ENCODE results near the gene TMEM60. TPM values are rescaled to one million over a fixed set of nuclear protein-coding genes. Genes with fewer than 3 reads are reported as not detected.

TMEM60 gene
- total RNA-seq, 4 donors from 2014 or later = 8.9 to 11.3 (median 11.1) TPM; not detected in 1

- no peak for DNase-seq
- Histone ChIP-seq H3K36me3 (no peaks in the 10 kb centered on the region), H3K4me3 (no peak overlapping the region), H3K27me3 (no peaks in the 10 kb centered on the region), H3K4me1 (no peaks in the 10 kb centered on the region), H3K27ac (no peak overlapping the region), H3K9me3 (peaks cover 0 to 14% (median 0%) of the 10 kb centered on the region in 4 donors)
- TF ChIP-seq POLR2A (IDR thresholded peaks at IDR 0.05) = no peak
- no peak for TF ChIP-seq CTCF (IDR thresholded peaks at IDR 0.05)
Observed at GRCh38 chr7:77808517-77808916, 10.3 kb upstream of the TMEM60 start.

DNA sequence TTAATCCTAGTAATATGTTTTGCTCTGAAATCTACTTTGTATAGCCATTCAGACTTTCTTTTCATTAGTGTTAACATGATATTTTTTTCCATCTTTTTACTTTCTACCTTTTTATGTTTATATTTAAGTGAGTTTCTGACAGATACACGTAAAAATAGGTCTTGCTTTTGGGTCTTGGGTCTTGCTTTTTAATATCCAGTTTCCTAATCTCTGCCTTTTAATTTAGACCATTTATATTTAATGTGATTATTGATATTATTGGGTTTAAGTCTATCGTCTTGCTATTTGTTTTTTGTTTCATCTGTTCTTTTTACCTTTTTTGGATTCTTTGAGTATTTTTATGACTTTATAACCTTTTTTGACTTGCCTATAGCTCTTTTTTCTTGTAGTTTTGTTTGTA lies 8.2 kb upstream of the TMEM60 start:
- no peaks in the 10 kb centered on the region for H3K36me3 ChIP-seq
- H3K9me3 ChIP-seq = peaks cover 0 to 14% (median 0%) of the 10 kb centered on the region in 4 donors
- no peaks in the 10 kb centered on the region for H3K27me3 ChIP-seq
- TF ChIP-seq CTCF (IDR thresholded peaks at IDR 0.05) = no peak
- TF ChIP-seq POLR2A (IDR thresholded peaks at IDR 0.05) = no peak
- peaks cover 0 to 8% (median 0%) of the 10 kb centered on the region in 4 donors for H3K4me1 ChIP-seq
- no peak overlapping the region for H3K27ac ChIP-seq
- no peak for DNase-seq
- no peak overlapping the region for H3K4me3 ChIP-seq

GRCh38 chr7:77802557-77803405 lies 4.5 kb upstream of the TMEM60 start:
- H3K9me3 ChIP-seq = peaks cover 0 to 14% (median 0%) of the 10 kb centered on the region in 4 donors
- TF ChIP-seq CTCF (IDR thresholded peaks at IDR 0.05) = no peak
- no peak for TF ChIP-seq POLR2A (IDR thresholded peaks at IDR 0.05)
- H3K4me1 ChIP-seq = peaks cover 0 to 20% (median 5%) of the 10 kb centered on the region in 4 donors
- no peak overlapping the region for H3K4me3 ChIP-seq
- no peaks in the 10 kb centered on the region for H3K36me3 ChIP-seq
- peak overlapping the region in 2 of 4 donors; percentile 17 to 46 for H3K27ac ChIP-seq
- DNase-seq = no peak
- no peaks in the 10 kb centered on the region for H3K27me3 ChIP-seq

- H3K27ac ChIP-seq = peak overlapping the region in 1 of 4 donors; percentile 96
- TF ChIP-seq POLR2A (IDR thresholded peaks at IDR 0.05) = no peak
- TF ChIP-seq CTCF (IDR thresholded peaks at IDR 0.05) = no peak
- no peak for DNase-seq
- H3K9me3 ChIP-seq = no peaks in the 10 kb centered on the region
- peaks cover 0 to 35% (median 10%) of the 10 kb centered on the region in 4 donors for H3K4me1 ChIP-seq
- H3K36me3 ChIP-seq = no peaks in the 10 kb centered on the region
- H3K4me3 ChIP-seq = no peak overlapping the region
- no peaks in the 10 kb centered on the region for H3K27me3 ChIP-seq
Observed at GRCh38 chr7:77800730-77801129, 2.5 kb upstream of the TMEM60 start.

GRCh38 chr7:77800158-77800557 lies 1.9 kb upstream of the TMEM60 start:
- peaks cover 0 to 35% (median 10%) of the 10 kb centered on the region in 4 donors for H3K4me1 ChIP-seq
- H3K27ac ChIP-seq = peak overlapping the region in 1 of 4 donors; percentile 96
- peak overlapping the region in 2 of 4 donors; percentile 9 to 96 for H3K4me3 ChIP-seq
- no peaks in the 10 kb centered on the region for H3K9me3 ChIP-seq
- no peaks in the 10 kb centered on the region for H3K36me3 ChIP-seq
- no peak for DNase-seq
- TF ChIP-seq CTCF (IDR thresholded peaks at IDR 0.05) (no peak), POLR2A (IDR thresholded peaks at IDR 0.05) (no peak)
- H3K27me3 ChIP-seq = no peaks in the 10 kb centered on the region
